Activated CD8-positive, alpha-beta memory T cell treated with anti-CD3 and anti-CD28 coated beads for 36 hours (primary cell): ENCODE results near the gene RABGGTA. TPM values are rescaled to one million over a fixed set of nuclear protein-coding genes. Genes with fewer than 3 reads are reported as not detected.

Experiments used
- CTCF ChIA-PET: fragments of 350-600 bp; sonication (Branson Sonifier 250); formaldehyde crosslinking; loops from one replicate; lab custom pipeline; 2021; ENCODE audit warnings: antibody characterized with exemption; lab: Charles Lee
- POLR2A ChIA-PET: fragments of 350-600 bp; sonication (Branson Sonifier 250); formaldehyde crosslinking; loops from one replicate; lab custom pipeline; 2021; ENCODE audit warnings: antibody characterized with exemption; lab: Charles Lee
- total RNA-seq, 2 experiments: library from RNA; stranded (reverse); gene quantifications; one replicate each; pipeline ENCODE4 v1.2.3, GENCODE V29; 2021

Gene RABGGTA
- total RNA-seq, 2 experiments from 2014 or later = 33.0 to 37.9 TPM

- CTCF ChIA-PET = interaction anchor here (0.9 to 3.8 kb wide), 8 partner anchors 8 to 78 kb away, joined by 3 to 17 read pairs (median 4); partner anchors contain the start of genes TINF2 and TM9SF1
- POLR2A ChIA-PET = interaction anchor here (0.6 to 2.8 kb wide), 4 partner anchors 25 to 43 kb away, joined by 3 to 24 read pairs (median 6); partner anchors contain the start of genes DHRS1, NOP9 and TINF2
These were observed 452 bp upstream of the RABGGTA start for GRCh38 chr14:24271834-24272263.

- CTCF ChIA-PET = interaction anchor here (0.7 to 3.8 kb wide), 11 partner anchors 9 to 76 kb away, joined by 3 to 17 read pairs (median 3); partner anchors contain the start of genes CIDEB, LTB4R, TINF2 and TM9SF1
- POLR2A ChIA-PET = interaction anchor here (1.0 to 2.8 kb wide), 5 partner anchors 9 to 29 kb away, joined by 3 to 24 read pairs (median 4); partner anchors contain the start of genes DHRS1, NOP9 and TINF2
These were observed 762 bp downstream of the RABGGTA start for GRCh38 chr14:24270537-24271133.

GRCh38 chr14:24269910-24270536 is 1.4 kb downstream of the RABGGTA start:
- CTCF ChIA-PET = interaction anchor here (1.1 to 3.8 kb wide), 6 partner anchors 23 to 38 kb away, joined by 3 to 17 read pairs (median 10); partner anchors contain the start of genes CIDEB and TINF2
- POLR2A ChIA-PET = interaction anchor here (1.0 to 2.8 kb wide), 2 partner anchors 10 to 27 kb away, joined by 4 to 24 read pairs; partner anchors contain the start of gene TINF2

- ChIA-PET POLR2A (interaction anchor here (0.5 to 2.8 kb wide), 2 partner anchors 22 to 27 kb away, joined by 4 to 24 read pairs; partner anchors contain the start of gene TINF2), CTCF (interaction anchor here (1.1 to 3.8 kb wide), 2 partner anchors 27 to 28 kb away, joined by 5 to 17 read pairs; partner anchors contain the start of gene TINF2)
These were observed 2.0 kb downstream of the RABGGTA start for GRCh38 chr14:24269368-24269767.

- ChIA-PET POLR2A (no interaction called here), CTCF (no interaction called here)
These were observed 3.2 kb downstream of the RABGGTA start for GRCh38 chr14:24268225-24268624.

GRCh38 chr14:24267516-24267915 is 3.9 kb downstream of the RABGGTA start:
- ChIA-PET POLR2A (no interaction called here), CTCF (no interaction called here)

- CTCF ChIA-PET = no interaction called here
- POLR2A ChIA-PET = no interaction called here
These were observed 4.8 kb downstream of the RABGGTA start for GRCh38 chr14:24266344-24267244.

- POLR2A ChIA-PET = no interaction called here
- CTCF ChIA-PET = interaction anchor here (0.5 kb wide), 1 partner anchor 105 kb away, joined by 4 read pairs; no protein-coding TSS in a partner anchor
These were observed 7.1 kb downstream of the RABGGTA start for GRCh38 chr14:24264298-24264697.

GRCh38 chr14:24263848-24264247 is 7.5 kb downstream of the RABGGTA start:
- ChIA-PET POLR2A (no interaction called here), CTCF (interaction anchor here (0.5 kb wide), 1 partner anchor 104 kb away, joined by 4 read pairs; no protein-coding TSS in a partner anchor)

- POLR2A ChIA-PET = no interaction called here
- CTCF ChIA-PET = no interaction called here
These were observed 8.3 kb downstream of the RABGGTA start, which contains the start of gene TGM1 for GRCh38 chr14:24262821-24263733. TSS of gene TGM1 (minus strand) at chr14:24263177. CDS start at chr14:24262352, 825 bp downstream.

GRCh38 chr14:24261969-24262327 is 9.4 kb downstream of the RABGGTA start:
- POLR2A ChIA-PET = no interaction called here
- CTCF ChIA-PET = no interaction called here

GRCh38 chr14:24261256-24261968 is 10.0 kb downstream of the RABGGTA start:
- CTCF ChIA-PET = interaction anchor here (0.6 kb wide), 1 partner anchor 709 kb away, joined by 4 read pairs; no protein-coding TSS in a partner anchor
- POLR2A ChIA-PET = no interaction called here

- CTCF ChIA-PET = interaction anchor here (0.6 kb wide), 1 partner anchor 709 kb away, joined by 4 read pairs; no protein-coding TSS in a partner anchor
- POLR2A ChIA-PET = no interaction called here
These were observed 10.6 kb downstream of the RABGGTA start for GRCh38 chr14:24260780-24261157.

- POLR2A ChIA-PET = no interaction called here
- CTCF ChIA-PET = no interaction called here
These were observed 11.2 kb downstream of the RABGGTA start for GRCh38 chr14:24260026-24260779.

- CTCF ChIA-PET = interaction anchor here (0.8 kb wide), 1 partner anchor 40 kb away, joined by 3 read pairs; the partner anchor contains the start of genes DHRS1 and NOP9
These were observed 11.9 kb downstream of the RABGGTA start for GRCh38 chr14:24259282-24260025.

More at GRCh38 chr14:24259282-24260025, 11.9 kb downstream of the RABGGTA start:
- POLR2A ChIA-PET = interaction anchor here (0.5 kb wide), 1 partner anchor 12 kb away, joined by 4 read pairs; no protein-coding TSS in a partner anchor
